SJCRH30 (cell line): ENCODE measurements around the gene LMF1. TPM values are rescaled to one million over a fixed set of nuclear protein-coding genes. Genes with fewer than 3 reads are reported as not detected.

ENCODE experiments used
- DNase-seq, 2 experiments: peaks; one replicate each; pipeline ENCODE4 v3.0.0-alpha.2; 2015 to 2020
- H3K27ac ChIP-seq: fragments of 250-450 bp; sonication (Bioruptor Pico); 2 replicates; pipeline ENCODE4 v1.5.1; 2020; ENCODE audit warnings: mild to moderate bottlenecking, moderate library complexity
- H3K27me3 ChIP-seq: fragments of 250-450 bp; sonication (Bioruptor Pico); 2 replicates; pipeline ENCODE4 v1.5.1; 2020; ENCODE audit warnings: mild to moderate bottlenecking, moderate library complexity
- H3K36me3 ChIP-seq: fragments of 250-450 bp; sonication (Bioruptor Pico); 2 replicates; pipeline ENCODE4 v1.5.1; 2020; ENCODE audit warnings: mild to moderate bottlenecking, moderate library complexity
- H3K4me1 ChIP-seq: fragments of 250-450 bp; sonication (Bioruptor Pico); 2 replicates; pipeline ENCODE4 v1.5.1; 2020; ENCODE audit warnings: mild to moderate bottlenecking, moderate library complexity
- H3K4me3 ChIP-seq: fragments of 250-450 bp; sonication (Bioruptor Pico); 2 replicates; pipeline ENCODE4 v1.5.1; 2020; ENCODE audit warnings: mild to moderate bottlenecking, moderate library complexity
- H3K9me3 ChIP-seq: fragments of 250-450 bp; sonication (Bioruptor Pico); replicated peaks from 2 replicates; pipeline ENCODE4 v1.5.1; 2020; ENCODE audit warnings: mild to moderate bottlenecking, moderate library complexity
- total RNA-seq: library from RNA; depleted of rRNA; stranded (reverse); fragments of >200 nt; shearing (Covaris generic); gene quantifications from 2 replicates; pipeline ENCODE4 v1.2.3, GENCODE V29; 2014

The LMF1 gene
- total RNA-seq, 1 experiment from 2014 or later: 2.3 TPM

GRCh38 chr16:818132-818531 lies 152.7 kb downstream of the LMF1 start:
- no peak overlapping the region for H3K27ac ChIP-seq
- no peaks in the 10 kb centered on the region for H3K27me3 ChIP-seq
- H3K4me1 ChIP-seq: peaks cover 15% of the 10 kb centered on the region
- H3K9me3 ChIP-seq: no peaks in the 10 kb centered on the region
- no peaks in the 10 kb centered on the region for H3K36me3 ChIP-seq
- DNase-seq: no peak
- H3K4me3 ChIP-seq: no peak overlapping the region

GRCh38 chr16:817001-817906 lies 153.5 kb downstream of the LMF1 start:
- Histone ChIP-seq H3K27ac (no peak overlapping the region), H3K9me3 (no peaks in the 10 kb centered on the region), H3K27me3 (no peaks in the 10 kb centered on the region), H3K36me3 (no peaks in the 10 kb centered on the region), H3K4me1 (peaks cover 15% of the 10 kb centered on the region), H3K4me3 (no peak overlapping the region)
- no peak for DNase-seq

GRCh38 chr16:815861-816260 lies 154.9 kb downstream of the LMF1 start:
- no peak for DNase-seq
- Histone ChIP-seq H3K9me3 (no peaks in the 10 kb centered on the region), H3K36me3 (no peaks in the 10 kb centered on the region), H3K27me3 (no peaks in the 10 kb centered on the region), H3K27ac (peak overlapping the region; percentile 63), H3K4me3 (no peak overlapping the region), H3K4me1 (peaks cover 15% of the 10 kb centered on the region)

- Histone ChIP-seq H3K36me3 (no peaks in the 10 kb centered on the region), H3K27me3 (no peaks in the 10 kb centered on the region), H3K27ac (peak overlapping the region; percentile 63), H3K9me3 (no peaks in the 10 kb centered on the region), H3K4me3 (no peak overlapping the region), H3K4me1 (peaks cover 15% of the 10 kb centered on the region)
- peak; percentile 72 to 76 for DNase-seq
These were observed 155.8 kb downstream of the LMF1 start for GRCh38 chr16:814974-815373.

- H3K4me1 ChIP-seq: peaks cover 15% of the 10 kb centered on the region
- no peaks in the 10 kb centered on the region for H3K9me3 ChIP-seq
- no peak for DNase-seq
- H3K4me3 ChIP-seq: no peak overlapping the region
- no peak overlapping the region for H3K27ac ChIP-seq
- no peaks in the 10 kb centered on the region for H3K27me3 ChIP-seq
- no peaks in the 10 kb centered on the region for H3K36me3 ChIP-seq
These were observed 156.8 kb downstream of the LMF1 start for GRCh38 chr16:813916-814412.

GRCh38 chr16:813204-813915 lies 157.4 kb downstream of the LMF1 start:
- DNase-seq: no peak
- H3K27me3 ChIP-seq: no peaks in the 10 kb centered on the region
- H3K9me3 ChIP-seq: no peaks in the 10 kb centered on the region
- H3K27ac ChIP-seq: no peak overlapping the region
- H3K36me3 ChIP-seq: no peaks in the 10 kb centered on the region
- peaks cover 15% of the 10 kb centered on the region for H3K4me1 ChIP-seq
- no peak overlapping the region for H3K4me3 ChIP-seq

GRCh38 chr16:808085-808386 lies 162.7 kb downstream of the LMF1 start:
- Histone ChIP-seq H3K36me3 (no peaks in the 10 kb centered on the region), H3K27me3 (peaks cover 3% of the 10 kb centered on the region; the same call in 1 of the 2 replicates), H3K4me1 (peaks cover 27% of the 10 kb centered on the region), H3K9me3 (no peaks in the 10 kb centered on the region), H3K27ac (no peak overlapping the region; the same call in 1 of the 2 replicates), H3K4me3 (peak overlapping the region; percentile 66)
- DNase-seq: no peak

GRCh38 chr16:807347-808084 lies 163.3 kb downstream of the LMF1 start:
- Histone ChIP-seq H3K4me3 (peak overlapping the region; percentile 66), H3K27me3 (peaks cover 3% of the 10 kb centered on the region; the same call in 1 of the 2 replicates), H3K27ac (peak overlapping the region; percentile 77), H3K36me3 (no peaks in the 10 kb centered on the region), H3K9me3 (no peaks in the 10 kb centered on the region), H3K4me1 (peaks cover 32% of the 10 kb centered on the region)
- DNase-seq: peak; percentile 79 to 80

GRCh38 chr16:805474-805873 lies 165.3 kb downstream of the LMF1 start:
- no peaks in the 10 kb centered on the region for H3K36me3 ChIP-seq
- DNase-seq: peak in 1 of 2 experiments; percentile 37
- H3K9me3 ChIP-seq: no peaks in the 10 kb centered on the region
- H3K4me3 ChIP-seq: no peak overlapping the region
- H3K4me1 ChIP-seq: peaks cover 42% of the 10 kb centered on the region
- no peak overlapping the region for H3K27ac ChIP-seq
- H3K27me3 ChIP-seq: peaks cover 3% of the 10 kb centered on the region; the same call in 1 of the 2 replicates

GRCh38 chr16:804193-805048 lies 166.4 kb downstream of the LMF1 start:
- no peaks in the 10 kb centered on the region for H3K9me3 ChIP-seq
- peaks cover 3% of the 10 kb centered on the region; the same call in 1 of the 2 replicates for H3K27me3 ChIP-seq
- peak overlapping the region; percentile 8 for H3K27ac ChIP-seq
- H3K36me3 ChIP-seq: no peaks in the 10 kb centered on the region
- peaks cover 42% of the 10 kb centered on the region for H3K4me1 ChIP-seq
- peak overlapping the region; percentile 19 for H3K4me3 ChIP-seq
- peak; percentile 83 to 89 for DNase-seq

GRCh38 chr16:803754-804080 lies 167.1 kb downstream of the LMF1 start:
- no peak overlapping the region for H3K4me3 ChIP-seq
- peak in 1 of 2 experiments; percentile 53 for DNase-seq
- peaks cover 3% of the 10 kb centered on the region; the same call in 1 of the 2 replicates for H3K27me3 ChIP-seq
- H3K36me3 ChIP-seq: no peaks in the 10 kb centered on the region
- no peak overlapping the region for H3K27ac ChIP-seq
- no peaks in the 10 kb centered on the region for H3K9me3 ChIP-seq
- H3K4me1 ChIP-seq: peaks cover 42% of the 10 kb centered on the region
